Measurements from ENCODE around the gene SPATS2L.

DNA sequence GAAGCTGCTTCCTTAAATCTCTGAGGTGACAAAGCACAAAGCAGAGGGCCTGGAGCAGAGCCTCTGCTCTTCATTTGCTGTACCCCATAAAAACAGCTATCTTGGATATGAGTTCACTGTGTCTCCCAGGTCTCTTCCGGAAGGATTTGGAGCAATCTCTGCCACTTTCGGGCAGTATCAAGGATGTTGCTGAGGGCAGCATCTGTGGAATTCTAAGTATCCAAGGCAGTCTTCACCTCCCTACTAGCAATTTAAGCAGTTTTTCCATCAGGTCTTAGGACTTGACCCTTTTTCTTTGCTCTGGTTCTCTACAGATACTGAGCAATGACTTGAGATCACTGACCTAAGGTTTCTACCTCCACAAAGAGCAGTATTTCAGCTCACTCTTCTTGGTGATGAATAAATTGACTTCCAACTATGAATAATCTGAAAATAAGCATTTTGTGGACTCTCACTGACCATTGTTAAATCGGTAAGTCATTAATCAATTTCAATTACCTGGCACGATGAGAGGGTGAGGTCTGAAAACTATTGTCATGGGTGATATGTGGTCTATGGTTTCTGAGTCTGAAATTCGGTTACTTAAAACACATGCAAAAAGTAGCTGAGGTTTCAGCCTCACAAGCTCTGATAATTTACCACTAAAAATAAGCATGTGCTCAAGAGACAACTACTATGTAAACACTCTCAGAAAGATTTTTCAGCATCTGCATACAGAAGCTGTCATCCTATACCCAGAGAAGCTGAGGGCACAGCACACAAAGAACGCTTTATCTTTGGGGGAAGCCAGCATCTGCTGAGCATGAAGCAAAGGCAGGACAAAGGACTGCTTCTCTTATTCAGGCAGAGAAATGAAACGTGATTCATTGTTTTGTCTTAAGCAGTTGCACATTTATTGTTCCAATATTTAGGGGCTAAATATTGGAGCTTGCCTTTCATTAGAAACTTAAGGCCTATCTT lies 32.1 kb upstream of the SPATS2L start:
- TF ChIP-seq, protein P1, sequence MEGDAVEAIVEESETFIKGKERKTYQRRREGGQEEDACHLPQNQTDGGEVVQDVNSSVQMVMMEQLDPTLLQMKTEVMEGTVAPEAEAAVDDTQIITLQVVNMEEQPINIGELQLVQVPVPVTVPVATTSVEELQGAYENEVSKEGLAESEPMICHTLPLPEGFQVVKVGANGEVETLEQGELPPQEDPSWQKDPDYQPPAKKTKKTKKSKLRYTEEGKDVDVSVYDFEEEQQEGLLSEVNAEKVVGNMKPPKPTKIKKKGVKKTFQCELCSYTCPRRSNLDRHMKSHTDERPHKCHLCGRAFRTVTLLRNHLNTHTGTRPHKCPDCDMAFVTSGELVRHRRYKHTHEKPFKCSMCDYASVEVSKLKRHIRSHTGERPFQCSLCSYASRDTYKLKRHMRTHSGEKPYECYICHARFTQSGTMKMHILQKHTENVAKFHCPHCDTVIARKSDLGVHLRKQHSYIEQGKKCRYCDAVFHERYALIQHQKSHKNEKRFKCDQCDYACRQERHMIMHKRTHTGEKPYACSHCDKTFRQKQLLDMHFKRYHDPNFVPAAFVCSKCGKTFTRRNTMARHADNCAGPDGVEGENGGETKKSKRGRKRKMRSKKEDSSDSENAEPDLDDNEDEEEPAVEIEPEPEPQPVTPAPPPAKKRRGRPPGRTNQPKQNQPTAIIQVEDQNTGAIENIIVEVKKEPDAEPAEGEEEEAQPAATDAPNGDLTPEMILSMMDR (IDR thresholded peaks at IDR 0.05; ENCODE audit: low read length) = no peak
- TF ChIP-seq EZH2phosphoT487 (IDR thresholded peaks at IDR 0.05; ENCODE audit: low read length) (no peak), EZH2 (optimal IDR thresholded peaks at IDR 0.05; ENCODE audit: low read depth, low read length) (no peak)

Data from MM.1S (cell line).